ENCODE results near the gene PRR20D. TPM values are rescaled to one million over a fixed set of nuclear protein-coding genes. Genes with fewer than 3 reads are reported as not detected.

The PRR20D gene
- total and polyA plus RNA-seq, 2 of the 8 experiments (the other 6 are each of a cell fraction or from before 2014, with no cell fraction given) = not detected

DNA sequence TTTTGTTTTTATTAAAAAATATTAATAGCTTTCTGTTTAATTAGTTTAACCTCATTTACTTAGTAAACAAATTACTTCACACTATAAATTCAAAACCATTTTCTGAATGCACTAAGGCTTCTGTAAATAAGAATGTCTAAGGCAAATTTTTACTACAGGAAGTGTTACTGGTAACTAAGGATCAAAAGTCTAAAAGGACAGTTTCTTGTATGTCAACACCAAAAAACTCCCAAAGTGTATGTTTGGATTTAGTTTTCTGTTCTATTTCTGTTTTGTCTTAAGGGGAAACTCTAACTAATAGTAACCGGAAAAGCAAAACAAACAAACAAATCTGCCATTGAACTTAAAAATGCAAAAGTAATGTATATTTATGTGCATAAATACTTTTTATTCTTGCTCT, 31.2 kb downstream of the PRR20D start:
- 94% methylated on average over 1 of the region's 1 CpG; no CpG with 5 or more reads in 1 of the 2 experiments for WGBS, 2 experiments (ENCODE audit: extremely low coverage in 1 of 2, insufficient coverage in 1 of 2, insufficient read length in 1 of 2, insufficient replicate concordance in 2 of 2, low coverage in 1 of 2, low lambda C conversion rate in 2 of 2, missing lambda C conversion rate in 1 of 2)
- no peak overlapping the region for H2BK12ac ChIP-seq (ENCODE audit: low read depth, low read length)
- no peaks in the 10 kb centered on the region for H3K79me1 ChIP-seq (ENCODE audit: low read depth, low read length)
- no peaks in the 10 kb centered on the region for H3K79me2 ChIP-seq (ENCODE audit: control insufficient read depth in 1 of 2, insufficient read depth in 2 of 2, low read length in 2 of 2)
- H3K23me2 ChIP-seq (ENCODE audit: low read depth, low read length) = no peaks in the 10 kb centered on the region
- no peak overlapping the region for H3K4me2 ChIP-seq (ENCODE audit: insufficient read depth in 1 of 2, low read depth in 2 of 2, low read length in 2 of 2)
- no peak overlapping the region for H3K14ac ChIP-seq (ENCODE audit: insufficient read length)
- H2BK15ac ChIP-seq (ENCODE audit: low read length) = no peak overlapping the region
- H3K4me3 ChIP-seq (ENCODE audit: extremely low read depth in 1 of 4, insufficient read depth in 2 of 4, low read depth in 3 of 4, low read length in 4 of 4) = no peak overlapping the region
- TF ChIP-seq, protein P1, sequence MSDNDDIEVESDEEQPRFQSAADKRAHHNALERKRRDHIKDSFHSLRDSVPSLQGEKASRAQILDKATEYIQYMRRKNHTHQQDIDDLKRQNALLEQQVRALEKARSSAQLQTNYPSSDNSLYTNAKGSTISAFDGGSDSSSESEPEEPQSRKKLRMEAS (IDR thresholded peaks at IDR 0.05) = no peak
- TF ChIP-seq RAD21 (IDR thresholded peaks at IDR 0.05 in 1 of 2, conservative IDR thresholded peaks at IDR 0.05 in 1 of 2; ENCODE audit: low read depth in 2 of 2, low read length in 2 of 2) = no peak
- TF ChIP-seq TCF12 (IDR thresholded peaks at IDR 0.05; ENCODE audit: low read depth, low read length) = no peak
- TF ChIP-seq POU5F1 (IDR thresholded peaks at IDR 0.05; ENCODE audit: low read depth, low read length) = no peak
- TF ChIP-seq CEBPB (IDR thresholded peaks at IDR 0.05; ENCODE audit: low read depth, low read length) = no peak
- TF ChIP-seq RXRA (IDR thresholded peaks at IDR 0.05; ENCODE audit: insufficient read depth, low read depth, low read length) = no peak
- TF ChIP-seq NANOG (IDR thresholded peaks at IDR 0.05; ENCODE audit: insufficient read depth, low read depth, low read length, poor library complexity, severe bottlenecking) = no peak
- TF ChIP-seq, protein P2, sequence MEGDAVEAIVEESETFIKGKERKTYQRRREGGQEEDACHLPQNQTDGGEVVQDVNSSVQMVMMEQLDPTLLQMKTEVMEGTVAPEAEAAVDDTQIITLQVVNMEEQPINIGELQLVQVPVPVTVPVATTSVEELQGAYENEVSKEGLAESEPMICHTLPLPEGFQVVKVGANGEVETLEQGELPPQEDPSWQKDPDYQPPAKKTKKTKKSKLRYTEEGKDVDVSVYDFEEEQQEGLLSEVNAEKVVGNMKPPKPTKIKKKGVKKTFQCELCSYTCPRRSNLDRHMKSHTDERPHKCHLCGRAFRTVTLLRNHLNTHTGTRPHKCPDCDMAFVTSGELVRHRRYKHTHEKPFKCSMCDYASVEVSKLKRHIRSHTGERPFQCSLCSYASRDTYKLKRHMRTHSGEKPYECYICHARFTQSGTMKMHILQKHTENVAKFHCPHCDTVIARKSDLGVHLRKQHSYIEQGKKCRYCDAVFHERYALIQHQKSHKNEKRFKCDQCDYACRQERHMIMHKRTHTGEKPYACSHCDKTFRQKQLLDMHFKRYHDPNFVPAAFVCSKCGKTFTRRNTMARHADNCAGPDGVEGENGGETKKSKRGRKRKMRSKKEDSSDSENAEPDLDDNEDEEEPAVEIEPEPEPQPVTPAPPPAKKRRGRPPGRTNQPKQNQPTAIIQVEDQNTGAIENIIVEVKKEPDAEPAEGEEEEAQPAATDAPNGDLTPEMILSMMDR (IDR thresholded peaks at IDR 0.05; ENCODE audit: control extremely low read depth in 1 of 3, insufficient read depth in 1 of 3, low read depth in 1 of 3, low read length in 3 of 3) = no peak
- TF ChIP-seq ZNF274 (IDR thresholded peaks at IDR 0.05; ENCODE audit: borderline replicate concordance, extremely low read depth, low read length) = no peak
- no peaks in the 10 kb centered on the region for H3K9me3 ChIP-seq (ENCODE audit: insufficient read depth in 2 of 2, low read depth in 1 of 2, low read length in 1 of 2)
- no peak overlapping the region for H2BK20ac ChIP-seq (ENCODE audit: low read length)
- H4K5ac ChIP-seq (ENCODE audit: insufficient read length, low read depth, low read length) = no peak overlapping the region
- no peak overlapping the region for H3K9ac ChIP-seq (replicated peaks in 1 of 4; ENCODE audit: extremely low read depth in 1 of 4, low read depth in 3 of 4, low read length in 3 of 4)
- no peak overlapping the region for H3K4ac ChIP-seq (replicated peaks; ENCODE audit: insufficient read length, low read depth, low read length)
- FAIRE-seq (no peak), DNase-seq (ENCODE audit: low read depth in 1 of 2, low spot score in 2 of 2) (no peak)
- H3K4me1 ChIP-seq (replicated peaks in 1 of 4; ENCODE audit: control insufficient read depth in 3 of 4, insufficient read depth in 4 of 4, low read length in 3 of 4) = no peaks in the 10 kb centered on the region
- no peak overlapping the region for H3K56ac ChIP-seq (replicated peaks; ENCODE audit: insufficient read length, low read depth, low read length)
- H3K36me3 ChIP-seq (ENCODE audit: control insufficient read depth in 2 of 4, insufficient read depth in 4 of 4, low read length in 3 of 4) = no peaks in the 10 kb centered on the region
- no peak overlapping the region for H3K18ac ChIP-seq (ENCODE audit: extremely low read depth, low read length)
- ChIA-PET CTCF (ENCODE audit: partially characterized antibody) (no interaction called here), POLR2A (ENCODE audit: partially characterized antibody) (no interaction called here)
- H3K27me3 ChIP-seq (replicated peaks in 1 of 4; ENCODE audit: control insufficient read depth in 3 of 4, extremely low read depth in 1 of 4, insufficient read depth in 3 of 4, low read length in 3 of 4) = no peaks in the 10 kb centered on the region
- H3K23ac ChIP-seq (ENCODE audit: insufficient read length) = no peak overlapping the region
- no peak overlapping the region for H2BK120ac ChIP-seq (replicated peaks; ENCODE audit: low read depth, low read length)
- no peak overlapping the region for H2AK5ac ChIP-seq (ENCODE audit: low read depth, low read length)
- no peak overlapping the region for H2AFZ ChIP-seq (ENCODE audit: low read length)
- no peak overlapping the region for H4K91ac ChIP-seq (replicated peaks; ENCODE audit: insufficient read length, low read length)
- H4K20me1 ChIP-seq (replicated peaks in 1 of 2; ENCODE audit: control insufficient read depth in 1 of 2, insufficient read depth in 2 of 2, low read length in 2 of 2) = no peaks in the 10 kb centered on the region
- H3K27ac ChIP-seq (ENCODE audit: low read depth, low read length) = no peak overlapping the region
- H2BK5ac ChIP-seq (ENCODE audit: low read depth, low read length) = no peak overlapping the region
- no peak overlapping the region for H4K8ac ChIP-seq (ENCODE audit: extremely low read depth, insufficient read depth, low read length)
